HG02943 (cell line): ENCODE data around the gene USP44.
"Not testable (repeated sequence)": the region's sequence is repeated elsewhere in the genome, so short reads cannot be mapped to it uniquely, and the experiment has no call there.

ENCODE experiments used
- ATAC-seq: cut with Tn5 transposase; IDR thresholded peaks from one replicate; pipeline ENCODE4 v1.9.1; 2021; ENCODE audit warnings: mild to moderate bottlenecking, low read depth, moderate library complexity; ENCODE audit not compliant: unreplicated experiment

Gene USP44

DNA sequence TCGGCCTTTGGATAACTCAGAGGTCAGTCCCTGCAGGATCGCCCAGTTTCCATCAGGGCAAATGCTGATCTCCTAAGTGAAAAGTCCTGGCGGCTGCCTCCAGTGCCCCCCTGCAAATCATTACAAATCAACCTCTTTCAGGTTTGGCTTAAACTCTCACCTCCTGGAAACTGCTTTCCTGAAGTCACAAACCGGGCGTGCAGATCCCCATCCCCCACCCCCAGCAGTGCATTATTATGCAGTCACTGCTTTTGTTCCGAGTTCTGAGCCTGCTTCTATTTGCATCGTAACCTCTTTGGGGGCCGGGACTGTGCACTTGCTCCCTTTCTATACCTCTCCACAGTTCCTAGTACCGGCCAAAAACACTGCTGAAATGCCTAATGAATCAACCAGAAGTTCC is at the start of gene USP44:
Gene USP44 (minus strand): TSS at position 172 of the 400 bp plus-strand sequence. CDS start 17,220 bp downstream, outside the sequence.
- no peak for ATAC-seq

DNA sequence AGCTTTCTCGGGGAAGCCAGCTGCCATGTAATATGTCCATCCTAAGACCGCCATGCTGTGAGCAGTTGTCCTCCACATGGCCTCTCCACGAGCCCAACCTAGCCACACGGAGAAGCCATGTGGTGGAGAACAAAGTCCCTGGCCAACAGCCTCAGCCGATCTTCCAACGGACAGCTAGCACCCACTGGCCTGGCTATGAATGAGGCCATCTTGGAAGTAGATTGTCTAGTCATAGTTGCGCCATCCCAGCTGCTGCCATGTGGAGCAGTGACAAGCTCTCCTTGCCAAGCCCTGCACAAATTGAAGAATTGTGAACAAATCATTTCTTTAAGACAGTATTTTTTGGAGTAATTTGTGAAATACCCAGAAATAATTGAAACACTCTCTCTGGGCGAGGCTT is 49.3 kb upstream of the USP44 start:
- no peak for ATAC-seq

DNA sequence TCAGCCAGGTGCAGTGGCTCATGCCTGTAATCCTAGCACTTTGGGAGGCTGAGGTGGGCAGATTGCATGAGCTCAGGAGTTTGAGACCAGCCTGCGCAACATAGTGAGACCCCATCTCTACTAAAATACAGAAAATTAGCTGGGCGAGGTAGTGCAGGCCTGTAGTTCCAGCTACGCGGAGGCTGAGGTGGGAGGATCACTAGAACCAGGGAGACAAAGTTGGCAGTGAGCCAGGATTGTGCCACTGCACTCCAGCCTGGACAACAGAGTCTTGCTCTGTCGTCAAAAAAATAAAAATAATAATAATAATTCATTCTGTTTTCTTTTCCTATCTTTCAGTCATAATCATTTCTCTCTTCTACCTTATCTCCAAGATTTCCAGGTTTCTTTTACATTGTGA is 48.6 kb upstream of the USP44 start:
- no peak for ATAC-seq

DNA sequence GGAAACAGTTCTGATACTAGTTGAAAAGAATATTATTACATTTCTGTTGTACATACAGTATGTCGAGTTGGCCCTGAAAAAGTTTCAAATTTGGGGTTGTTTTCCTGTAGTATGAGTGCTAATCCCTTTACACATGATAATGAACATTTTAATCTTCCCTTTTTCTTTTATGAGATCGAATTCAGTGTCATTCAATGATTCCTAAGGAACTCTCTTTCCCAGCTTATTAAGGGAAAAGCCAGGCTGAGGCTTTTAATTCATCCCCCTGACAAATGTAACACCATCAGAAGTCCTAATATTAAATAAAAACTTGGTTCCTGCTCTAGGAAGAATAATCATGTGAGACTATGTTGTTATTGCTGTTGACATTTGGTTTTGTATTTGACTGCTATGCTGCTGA is 42.9 kb upstream of the USP44 start:
- no peak for ATAC-seq

DNA sequence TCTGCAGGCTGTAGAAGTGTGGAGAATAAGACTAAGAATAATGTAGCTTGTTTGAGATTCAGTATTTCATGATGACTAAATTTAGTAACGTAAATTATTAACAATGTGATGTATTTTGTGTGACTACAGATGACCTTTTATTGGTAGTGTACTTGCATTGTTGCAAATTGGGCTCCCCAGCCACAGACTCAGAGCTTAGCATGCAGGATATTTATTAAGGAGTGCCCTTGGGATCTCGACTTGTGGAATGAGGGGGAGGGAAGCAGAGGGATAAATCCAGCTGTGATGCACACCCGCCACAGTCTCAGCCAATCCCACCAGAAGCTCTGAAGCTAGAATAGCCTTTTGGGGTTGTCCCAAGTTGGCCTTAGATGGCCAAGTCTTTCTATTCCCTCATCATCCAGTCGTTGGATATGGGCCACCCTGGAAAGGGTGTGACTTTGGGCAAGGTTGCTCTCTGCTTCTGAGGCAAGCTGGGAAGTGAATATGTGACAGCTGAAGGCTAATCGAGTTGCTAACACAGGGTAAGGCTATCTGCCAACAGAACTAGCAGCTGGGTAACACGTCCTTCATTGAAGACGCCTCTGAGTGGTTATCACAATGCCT is 42.1 kb upstream of the USP44 start:
- ATAC-seq = no peak

DNA sequence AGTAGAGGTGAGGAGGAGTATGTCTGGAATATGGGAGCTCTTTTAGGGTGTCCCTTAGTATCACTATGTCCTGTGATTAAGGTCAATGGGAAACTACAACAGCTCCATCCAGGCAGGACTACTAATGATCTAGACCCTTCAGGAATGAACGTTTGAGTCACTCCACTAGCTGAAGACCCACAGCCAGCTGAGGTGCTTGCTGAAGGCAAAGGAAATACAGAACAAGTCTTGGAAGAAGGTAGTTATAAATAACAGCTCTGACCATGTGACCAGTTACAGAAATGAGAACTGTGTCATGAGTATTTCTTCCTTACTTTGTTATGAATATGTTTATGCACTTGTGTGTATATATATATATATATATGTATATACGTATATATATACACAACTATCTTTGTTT is 40.5 kb upstream of the USP44 start:
- no peak for ATAC-seq

DNA sequence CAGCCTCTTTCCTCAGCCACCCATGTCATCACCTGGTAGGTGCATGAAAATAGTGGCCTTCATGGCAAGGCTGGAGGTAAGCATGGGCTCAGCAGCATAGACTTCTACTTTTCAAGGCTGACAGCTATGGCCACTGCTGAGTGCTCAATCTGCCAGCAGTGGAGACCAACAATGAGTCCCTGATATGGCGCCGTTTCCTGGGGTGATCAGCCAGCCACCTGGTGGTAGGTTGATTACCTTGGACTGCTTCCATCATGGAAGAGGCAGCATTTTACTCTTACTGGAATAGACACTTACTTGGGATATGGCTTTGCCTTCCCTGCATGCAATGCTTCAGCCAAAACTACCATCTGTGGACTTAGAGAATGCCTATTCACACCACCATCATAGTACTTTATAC is 39.5 kb upstream of the USP44 start:
- ATAC-seq = no peak

DNA sequence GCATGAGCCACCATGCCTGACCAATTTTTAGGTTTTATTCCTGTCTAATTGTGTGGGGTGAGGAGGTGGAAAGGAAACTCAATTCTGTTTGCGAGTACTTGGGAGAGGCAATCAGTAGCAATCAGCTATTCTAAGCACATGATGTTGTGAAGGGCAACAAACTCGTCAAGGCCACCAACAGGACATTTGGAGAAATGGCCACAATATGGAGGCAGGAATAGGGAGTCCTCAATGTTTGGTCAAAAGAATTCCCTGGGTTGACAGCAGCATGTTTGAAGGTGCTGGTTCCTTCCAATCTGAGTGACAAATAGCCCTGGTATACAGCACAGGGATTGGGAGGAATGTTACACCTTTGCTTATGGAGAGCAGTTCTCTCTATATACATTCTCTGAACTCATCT is 32.7 kb upstream of the USP44 start:
- no peak for ATAC-seq

DNA sequence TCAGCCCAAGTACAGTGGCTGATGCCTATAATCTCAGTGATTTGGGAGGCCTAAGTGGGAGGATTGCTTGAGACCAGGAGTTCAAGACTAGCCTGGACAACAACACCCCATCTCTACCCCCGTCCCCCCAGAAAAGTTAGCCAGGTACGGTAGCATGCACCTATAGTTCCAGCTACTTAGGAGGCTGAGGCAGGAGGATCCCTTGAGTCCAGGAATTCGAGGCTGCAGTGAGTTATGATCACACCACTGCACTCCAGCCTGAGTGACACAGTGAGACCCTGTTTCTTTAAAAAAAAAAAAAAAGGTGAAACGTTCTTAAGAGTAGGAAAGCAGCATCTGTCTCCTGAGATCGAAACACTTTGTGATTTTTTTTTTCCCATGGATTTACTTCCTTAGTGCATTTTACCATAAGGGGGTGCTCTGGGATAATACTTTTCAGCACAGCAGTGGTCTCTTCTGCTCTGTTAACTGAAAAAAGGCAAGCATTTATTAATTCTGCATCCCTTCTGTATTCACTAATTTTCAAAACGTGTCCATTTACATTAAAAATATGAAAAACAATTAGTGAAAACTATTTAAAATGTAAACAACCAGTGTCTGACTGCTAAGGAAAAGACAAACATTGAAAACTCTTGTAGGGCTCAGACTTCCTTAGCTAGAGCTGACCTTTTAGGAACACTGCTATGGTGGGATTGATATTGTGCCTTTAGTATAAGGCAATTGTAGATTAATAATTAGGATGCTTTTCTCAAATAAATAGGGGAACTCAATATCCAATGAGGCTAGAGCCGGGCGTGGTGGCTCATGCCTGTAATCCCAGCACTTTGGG is 31.2 kb upstream of the USP44 start:
- ATAC-seq = no peak

DNA sequence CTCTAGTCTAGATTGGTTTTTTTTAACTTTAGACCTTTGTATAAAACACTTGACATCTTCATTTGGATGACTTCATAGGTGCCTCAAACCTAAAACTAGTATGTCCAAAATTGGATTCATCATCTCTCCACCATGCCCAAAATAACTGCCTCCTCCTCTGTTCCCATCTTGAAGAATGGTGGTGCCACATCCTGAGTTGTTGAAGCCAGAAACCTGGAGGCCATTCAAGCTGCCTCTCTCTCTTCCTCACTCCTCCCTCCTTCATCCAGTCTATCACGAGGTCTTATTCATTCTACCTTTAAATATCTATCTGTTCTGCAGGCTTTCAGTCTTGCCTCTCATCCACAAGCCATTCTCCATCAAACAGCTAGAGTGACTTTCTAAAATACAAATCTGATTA is 26.5 kb upstream of the USP44 start:
- no peak for ATAC-seq

DNA sequence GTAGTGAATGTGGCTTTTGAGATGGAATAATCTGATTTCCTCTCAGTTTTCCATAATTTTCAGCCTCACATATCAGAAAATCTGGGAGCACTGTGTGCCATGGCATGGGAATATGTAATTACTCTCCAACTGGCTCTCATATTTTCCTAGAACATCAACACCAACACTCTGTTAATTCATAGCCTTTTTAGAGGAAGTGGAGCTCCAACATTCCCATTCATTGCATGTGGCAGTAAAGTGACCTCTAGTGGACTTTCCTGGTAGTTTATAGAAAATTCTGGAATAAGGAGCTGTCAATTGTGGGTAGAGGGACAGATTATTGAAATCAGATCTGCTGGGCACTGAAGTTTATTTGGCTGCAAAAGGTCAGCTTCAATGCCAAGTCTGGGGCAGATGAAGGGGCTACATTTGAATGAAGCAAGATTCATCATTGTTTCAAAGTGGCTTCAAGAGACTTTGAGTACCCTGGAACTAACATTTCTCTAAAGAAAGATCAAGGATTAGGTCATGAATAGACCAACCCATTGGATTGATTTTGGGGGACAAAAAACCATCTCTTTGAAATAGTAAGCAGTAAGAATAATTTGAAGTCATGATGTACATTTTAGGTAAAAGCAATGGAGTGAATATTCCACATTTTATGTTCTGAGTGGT is 23.6 kb upstream of the USP44 start:
- no peak for ATAC-seq

DNA sequence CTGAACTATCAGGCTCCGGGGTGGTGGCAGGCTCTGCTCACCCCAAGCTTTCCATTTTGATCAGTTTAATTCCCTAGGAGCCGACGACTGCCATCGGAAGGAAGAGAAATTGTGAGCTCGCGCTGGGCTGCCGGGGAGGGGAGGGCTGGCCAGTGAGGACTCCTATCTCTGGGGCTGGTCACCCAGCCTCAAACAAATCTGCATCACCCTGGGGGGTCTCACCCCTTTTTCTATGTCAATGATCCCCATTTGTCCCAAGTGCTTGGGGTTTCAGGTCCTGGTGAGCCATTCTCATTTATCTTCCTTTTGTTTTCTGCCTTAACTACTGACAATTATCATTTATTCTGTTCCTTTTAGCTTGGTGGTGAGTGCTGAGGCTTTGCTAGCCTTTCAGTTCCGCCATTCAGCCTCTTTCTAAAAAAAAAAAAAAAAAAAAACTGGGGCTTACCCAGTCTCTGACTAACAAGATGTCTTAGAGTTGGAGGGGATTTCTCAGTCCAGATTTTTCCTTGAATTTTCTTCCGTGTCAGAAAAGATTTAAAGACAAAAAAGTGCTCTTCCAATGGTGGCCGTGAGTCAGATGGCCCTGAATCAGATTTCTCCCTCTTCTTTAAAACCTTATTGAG is 22.8 kb upstream of the USP44 start:
- ATAC-seq = no peak

DNA sequence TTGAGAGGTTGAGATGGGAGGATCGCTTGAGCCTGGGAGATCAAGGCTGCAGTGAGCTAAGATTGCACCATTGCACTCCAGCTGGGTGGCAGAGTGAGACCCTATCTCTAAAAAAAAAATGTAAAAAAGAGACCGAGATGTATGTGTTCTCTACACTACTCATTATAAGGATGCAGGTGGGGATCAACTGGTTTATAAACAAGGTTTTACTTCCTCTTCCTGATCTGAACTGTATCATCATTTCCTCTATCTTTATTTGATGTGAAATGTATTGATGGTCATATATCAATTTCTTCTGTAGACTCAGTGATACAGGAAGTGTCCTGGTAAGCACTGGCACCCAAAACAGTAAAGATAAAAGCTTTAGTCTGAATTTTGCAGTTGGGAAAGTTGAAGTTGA is 20.1 kb upstream of the USP44 start:
- no peak for ATAC-seq

DNA sequence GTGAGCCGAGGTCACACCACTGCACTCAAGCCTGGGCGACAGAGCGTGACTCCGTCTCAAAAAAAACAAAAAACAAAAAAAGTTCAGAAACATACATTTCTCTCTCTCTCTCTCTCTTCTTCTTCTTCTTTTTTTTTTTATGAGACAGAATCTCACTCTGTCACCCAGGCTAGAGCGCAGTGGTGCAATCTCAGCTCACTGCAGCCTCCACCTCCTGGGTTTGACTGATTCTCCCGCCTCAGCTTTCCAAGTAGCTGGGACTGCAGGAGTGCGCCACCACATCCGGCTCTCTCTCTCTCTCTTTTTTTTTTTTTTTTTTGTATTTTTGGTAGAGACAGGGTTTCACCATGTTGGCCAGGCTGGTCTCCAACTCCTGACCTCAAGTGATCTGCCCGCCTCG is 16.8 kb upstream of the USP44 start:
- ATAC-seq = not testable (repeated sequence)

DNA sequence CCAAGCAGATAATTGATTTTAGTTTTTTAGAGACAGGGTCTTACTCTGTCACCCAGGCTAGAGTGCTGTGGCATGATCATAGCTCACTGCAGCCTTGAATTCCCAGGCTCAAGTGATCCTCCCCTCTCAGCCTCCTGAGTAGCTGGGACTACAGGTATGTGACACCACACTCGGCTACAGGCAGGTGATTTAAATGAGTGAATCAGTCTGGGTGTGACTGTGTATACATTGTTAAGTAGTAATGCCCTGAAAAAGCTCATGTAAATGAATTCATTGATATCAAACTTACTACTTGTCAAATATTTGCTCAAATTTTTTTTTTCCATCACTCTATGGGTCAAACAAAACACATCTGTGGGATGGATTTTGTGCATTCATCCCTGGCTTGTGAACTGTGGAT is 6.3 kb upstream of the USP44 start:
- ATAC-seq = no peak

DNA sequence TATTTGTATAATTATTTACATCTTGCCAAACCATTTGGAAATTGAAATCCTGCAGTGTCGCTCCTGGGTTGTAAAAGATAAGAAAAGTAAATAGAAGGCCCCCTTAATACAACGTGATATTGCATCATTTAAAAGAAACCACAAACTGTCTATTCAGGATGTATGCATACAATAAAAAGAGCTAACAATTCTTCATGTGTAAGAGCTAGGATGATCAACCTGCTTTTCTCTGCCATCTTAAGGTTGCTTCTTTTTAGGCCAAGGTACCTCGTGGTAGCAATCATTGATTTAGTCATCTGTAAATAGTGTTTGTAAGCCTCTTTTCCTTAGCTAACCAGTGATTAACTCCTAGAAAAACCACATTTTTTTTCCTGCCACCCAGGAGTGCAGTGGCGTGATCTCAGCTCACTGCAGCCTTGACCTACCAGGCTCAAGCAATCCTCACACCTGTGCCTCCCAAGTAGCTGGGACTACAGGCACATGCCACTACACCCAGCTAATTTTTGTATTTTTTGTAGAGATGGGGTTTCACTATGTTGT is 3.3 kb upstream of the USP44 start:
- ATAC-seq = no peak

DNA sequence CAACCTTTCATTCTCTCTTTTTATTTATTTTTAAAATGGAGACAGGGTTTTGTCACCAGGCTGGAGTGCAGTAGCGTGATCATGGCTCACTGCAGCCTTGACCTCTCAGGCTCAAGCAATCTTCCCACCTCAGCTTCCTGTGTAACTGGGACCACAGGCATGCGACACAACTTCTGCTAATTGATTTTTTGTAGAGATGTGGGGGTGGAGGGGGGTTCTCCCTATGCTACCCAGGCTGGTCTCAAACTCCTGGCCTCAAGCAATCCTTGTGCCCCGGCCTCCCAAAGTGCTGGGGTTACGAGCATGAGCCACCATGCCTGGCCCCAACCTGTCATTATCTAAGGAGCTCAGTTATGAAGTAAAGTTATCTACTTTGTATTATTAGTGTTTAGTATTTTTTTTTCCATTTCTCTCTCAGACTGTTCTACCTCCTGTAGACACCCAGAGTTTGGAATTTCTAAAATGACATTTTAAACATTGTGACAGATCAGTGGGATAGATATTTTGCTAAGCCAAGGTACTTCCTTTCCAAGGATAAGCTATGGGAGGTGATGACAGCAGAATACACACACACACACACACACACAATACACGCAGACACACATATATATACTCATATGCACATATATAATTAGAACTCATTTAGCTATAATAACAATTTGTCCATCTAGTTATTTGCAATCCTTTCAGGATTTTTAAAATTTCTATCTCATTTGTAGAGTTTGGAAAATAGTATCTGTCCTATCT is 2.1 kb upstream of the USP44 start:
- no peak for ATAC-seq

DNA sequence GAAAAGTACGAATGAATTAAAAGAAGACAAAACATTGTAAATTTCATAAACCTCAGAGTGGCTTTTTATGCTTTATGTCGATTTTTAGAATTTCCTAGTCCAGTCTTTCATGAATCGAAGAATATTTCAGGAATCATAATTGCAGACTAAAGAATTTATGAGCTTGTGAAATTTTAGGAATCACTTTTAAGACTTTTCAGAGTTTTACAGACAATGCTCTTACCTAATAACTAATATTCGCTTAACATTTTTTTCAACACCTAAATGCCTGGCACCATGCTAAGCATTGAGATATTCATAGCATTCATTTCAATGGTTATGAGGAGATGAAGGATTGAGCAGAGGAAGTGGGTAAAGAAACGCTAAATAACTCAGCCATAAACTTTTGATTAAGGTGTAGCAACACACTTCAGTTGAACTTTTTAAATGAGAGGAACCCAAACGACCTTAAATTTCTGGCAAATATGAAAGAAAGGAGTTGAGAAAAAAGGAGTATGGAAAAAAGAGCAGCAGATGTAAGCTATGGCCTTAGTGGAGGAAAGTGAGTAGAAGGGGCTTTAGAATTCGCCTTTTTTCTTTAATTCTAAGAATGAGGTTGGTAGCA is 739 bp upstream of the USP44 start:
- no peak for ATAC-seq

DNA sequence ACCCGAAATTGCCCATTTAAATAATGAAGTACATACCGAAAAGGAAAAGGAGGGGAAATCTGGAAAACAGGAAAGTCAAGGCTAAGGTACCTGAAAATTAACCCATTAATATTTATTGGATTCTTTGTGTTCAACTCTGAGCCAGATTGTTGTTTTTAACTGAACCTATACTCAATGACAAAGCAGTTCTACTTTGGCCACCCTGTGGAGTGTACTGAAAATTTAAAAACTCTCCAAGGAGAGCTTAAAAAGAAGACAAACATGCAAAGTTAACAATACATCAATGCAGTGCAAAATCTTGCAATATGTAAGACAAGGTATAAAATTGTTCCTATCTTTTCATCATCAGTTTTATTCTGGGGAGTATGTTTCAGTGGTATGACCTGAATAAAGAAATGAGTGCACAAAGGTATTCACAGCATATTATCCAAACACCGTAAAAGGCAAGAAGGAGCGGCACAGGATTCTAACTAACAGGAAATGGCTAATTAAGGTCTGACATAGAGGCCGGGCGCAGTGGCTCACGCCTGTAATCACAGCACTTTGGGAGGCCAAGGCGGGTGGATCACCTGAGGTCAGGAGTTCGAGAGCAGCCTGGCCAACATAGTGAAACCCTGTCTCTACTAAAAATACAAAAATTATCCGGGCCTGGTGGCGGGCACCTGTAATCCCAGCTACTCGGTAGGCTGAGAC is 1.7 kb downstream of the USP44 start:
- ATAC-seq = no peak
